ENCODE measurements around the gene NDUFAF2.

Gene NDUFAF2

GRCh38 chr5:61115968-61116367 is 171.0 kb downstream of the NDUFAF2 start:
- peak; percentile 5 for DNase-seq (ENCODE audit: low spot score)
- no peak for TF ChIP-seq CTCF (IDR thresholded peaks at IDR 0.05; ENCODE audit: extremely low read depth, missing control alignments)

GRCh38 chr5:61119066-61119465 is 174.1 kb downstream of the NDUFAF2 start:
- no peak for DNase-seq (ENCODE audit: low spot score)
- no peak for TF ChIP-seq CTCF (IDR thresholded peaks at IDR 0.05; ENCODE audit: extremely low read depth, missing control alignments)

- no peak for TF ChIP-seq CTCF (IDR thresholded peaks at IDR 0.05; ENCODE audit: extremely low read depth, missing control alignments)
- no peak for DNase-seq (ENCODE audit: low spot score)
Observed at GRCh38 chr5:61120534-61120933, 175.5 kb downstream of the NDUFAF2 start.

GRCh38 chr5:61123145-61123544 is 178.1 kb downstream of the NDUFAF2 start:
- no peak for DNase-seq (ENCODE audit: low spot score)
- TF ChIP-seq CTCF (IDR thresholded peaks at IDR 0.05; ENCODE audit: extremely low read depth, missing control alignments): no peak

- DNase-seq (ENCODE audit: low spot score): no peak
- no peak for TF ChIP-seq CTCF (IDR thresholded peaks at IDR 0.05; ENCODE audit: extremely low read depth, missing control alignments)
Observed at GRCh38 chr5:61130289-61130688, 185.3 kb downstream of the NDUFAF2 start.

GRCh38 chr5:61132559-61132958 is 187.6 kb downstream of the NDUFAF2 start:
- DNase-seq (ENCODE audit: low spot score): no peak
- TF ChIP-seq CTCF (IDR thresholded peaks at IDR 0.05; ENCODE audit: extremely low read depth, missing control alignments): no peak

- no peak for DNase-seq (ENCODE audit: low spot score)
- TF ChIP-seq CTCF (IDR thresholded peaks at IDR 0.05; ENCODE audit: extremely low read depth, missing control alignments): no peak
Observed at GRCh38 chr5:61137835-61138234, 192.8 kb downstream of the NDUFAF2 start.
